PC-9 (cell line): ENCODE data around the gene DUS2.

Source experiments
- CTCF ChIP-seq: fragments of 200-600 bp; sonication (generic); conservative IDR thresholded peaks from 2 replicates; pipeline ENCODE4 v1.6.1; 2017; ENCODE audit warnings: mixed run types, antibody characterized with exemption, mild to moderate bottlenecking, moderate library complexity
- EZH2 ChIP-seq: fragments of 200-600 bp; sonication (generic); IDR thresholded peaks from 2 replicates; pipeline ENCODE4 v1.8.0; 2017; ENCODE audit warnings: antibody characterized with exemption, low read depth

DNA sequence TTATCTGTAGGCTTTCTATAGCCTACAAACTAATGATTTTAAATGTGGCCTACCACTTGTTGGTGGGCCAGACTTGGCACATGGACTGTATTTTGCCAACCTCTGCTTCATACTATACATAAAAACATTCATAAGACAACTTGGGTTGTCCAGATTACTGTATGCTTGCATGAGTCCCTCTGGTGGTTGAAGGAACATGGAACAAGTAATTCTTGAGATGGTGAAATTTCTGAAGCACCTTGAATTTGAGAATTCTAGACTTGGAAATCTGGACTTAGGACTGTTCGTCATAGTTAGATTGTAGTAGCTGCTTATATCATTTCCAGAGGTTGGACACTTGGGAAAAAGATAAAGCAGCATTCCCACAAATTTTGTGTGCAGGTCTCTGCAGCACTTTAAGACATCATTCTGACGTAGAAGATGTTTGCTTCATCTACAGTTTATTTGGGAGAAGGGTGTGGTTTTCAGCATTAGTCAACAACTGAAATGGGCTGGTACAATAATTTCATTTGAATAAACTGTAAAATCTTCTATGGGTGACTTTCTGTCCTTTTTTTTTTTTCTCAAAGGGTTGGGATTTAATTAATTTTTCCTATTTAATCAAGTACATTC, 93.3 kb downstream of the DUS2 start:
- TF ChIP-seq CTCF (peak; percentile 56; the same call in 1 of the 2 replicates), EZH2 (no peak)
